Erythroblast (primary cell): ENCODE measurements around the gene DDI2.
"Not testable (repeated sequence)": the region's sequence is repeated elsewhere in the genome, so short reads cannot be mapped to it uniquely, and the experiment has no call there.

Experiments
- DNase-seq, 2 experiments: peaks; one replicate each; lab custom pipeline; 2025; lab: John Stamatoyannopoulos, UW
- GATA1 ChIP-seq: IDR thresholded peaks from 2 replicates; pipeline ENCODE4 v1.6.1; 2011; ENCODE audit warnings: low read depth, mild to moderate bottlenecking, control low read depth, low read length, moderate library complexity
- POLR2A ChIP-seq: IDR thresholded peaks from 2 replicates; pipeline ENCODE4 v1.6.1; 2011; ENCODE audit warnings: mild to moderate bottlenecking, low read length

DDI2 gene

DNA sequence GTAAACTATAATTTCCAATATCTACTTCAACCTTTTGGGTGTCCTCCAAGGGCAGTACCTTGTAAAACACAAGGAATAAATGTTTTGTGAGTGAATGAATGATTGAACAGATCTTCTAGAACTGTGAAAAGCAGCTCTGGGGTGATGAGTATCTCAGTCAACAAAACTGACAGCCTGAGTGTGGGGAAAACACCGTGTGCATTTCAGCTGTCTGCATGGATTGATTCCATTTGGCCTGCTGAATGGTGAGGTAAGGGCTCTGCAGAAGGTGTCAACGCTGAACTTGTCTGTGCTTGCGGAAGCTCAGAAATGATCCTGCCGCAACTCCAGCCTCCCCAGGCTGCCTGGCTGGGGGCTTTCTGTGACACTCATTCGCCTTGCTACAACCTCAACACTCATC lies 25.0 kb upstream of the DDI2 start:
- DNase-seq, result no peak
- TF ChIP-seq GATA1 (no peak), POLR2A (no peak)

- TF ChIP-seq GATA1 (no peak), POLR2A (no peak)
- no peak for DNase-seq
These were observed 21.2 kb upstream of the DDI2 start for GRCh38 chr1:15595809-15596617.

DNA sequence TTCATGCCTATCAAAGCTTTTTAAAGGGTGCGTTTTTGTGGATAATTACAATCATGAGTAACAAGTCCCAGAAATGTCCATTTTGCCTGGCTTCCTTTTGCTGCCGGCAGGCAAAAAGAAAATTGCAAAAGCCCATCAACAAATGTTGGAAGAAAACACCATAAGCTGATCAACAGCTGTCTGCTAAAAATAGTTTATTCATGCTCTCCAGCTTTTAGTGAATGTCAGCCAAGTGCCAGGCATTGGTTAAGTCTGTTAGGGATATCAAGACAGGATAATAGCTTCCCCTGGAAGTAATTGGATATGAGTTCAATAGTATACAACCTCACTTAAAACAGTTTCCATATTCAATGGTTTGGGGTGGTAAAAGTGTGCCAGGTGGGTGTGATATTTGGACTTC lies 18.8 kb upstream of the DDI2 start:
- DNase-seq, result no peak
- TF ChIP-seq POLR2A, result no peak
- TF ChIP-seq GATA1, result no peak

DNA sequence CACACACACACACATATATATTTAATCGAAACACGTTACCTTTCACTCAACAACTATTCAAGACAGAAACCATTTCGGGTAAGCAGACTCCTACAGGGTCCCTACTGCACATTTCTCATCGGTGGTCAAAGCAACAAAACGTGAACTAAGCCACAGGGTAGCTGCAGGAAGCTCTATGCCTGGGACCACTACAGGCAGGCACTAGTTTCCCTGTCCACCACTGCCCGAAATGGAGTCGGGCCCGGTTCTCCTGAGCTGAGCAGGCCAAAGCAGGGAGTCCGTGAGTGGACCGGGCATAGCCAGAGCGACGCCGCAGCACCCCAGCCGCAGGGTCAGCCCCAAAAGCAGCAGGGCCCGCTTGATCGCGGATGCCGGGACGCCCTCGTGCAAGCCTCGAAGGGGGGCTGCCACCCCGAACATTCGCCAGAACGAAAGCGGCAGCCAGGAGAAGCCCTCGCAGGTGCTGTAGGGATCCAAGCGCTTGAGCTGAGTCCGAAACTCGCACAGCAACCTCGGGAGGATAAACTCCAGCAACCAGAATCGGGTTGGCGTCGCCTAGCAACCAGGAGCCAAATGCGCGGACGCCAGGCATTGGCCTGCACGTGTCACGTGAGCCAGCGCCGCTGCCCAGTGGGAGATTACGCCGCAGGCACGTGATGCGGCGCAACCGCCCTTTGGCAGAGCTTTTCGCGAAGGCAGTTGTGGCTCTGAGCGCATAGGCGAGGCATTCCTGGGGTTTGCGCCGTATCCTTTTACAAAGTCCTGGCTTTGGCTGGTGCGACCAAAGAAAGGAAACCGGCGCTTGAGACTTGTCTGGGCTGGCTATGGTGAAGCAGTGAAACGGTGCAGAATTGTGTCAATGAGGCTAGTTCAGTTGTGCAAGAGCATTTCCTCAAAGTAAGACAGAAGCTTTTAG lies 13.9 kb upstream of the DDI2 start:
- peak; percentile 96 for DNase-seq
- peak; percentile 77 for TF ChIP-seq POLR2A
- no peak for TF ChIP-seq GATA1

GRCh38 chr1:15603966-15604282 lies 13.3 kb upstream of the DDI2 start:
- DNase-seq, result not testable (repeated sequence)

DNA sequence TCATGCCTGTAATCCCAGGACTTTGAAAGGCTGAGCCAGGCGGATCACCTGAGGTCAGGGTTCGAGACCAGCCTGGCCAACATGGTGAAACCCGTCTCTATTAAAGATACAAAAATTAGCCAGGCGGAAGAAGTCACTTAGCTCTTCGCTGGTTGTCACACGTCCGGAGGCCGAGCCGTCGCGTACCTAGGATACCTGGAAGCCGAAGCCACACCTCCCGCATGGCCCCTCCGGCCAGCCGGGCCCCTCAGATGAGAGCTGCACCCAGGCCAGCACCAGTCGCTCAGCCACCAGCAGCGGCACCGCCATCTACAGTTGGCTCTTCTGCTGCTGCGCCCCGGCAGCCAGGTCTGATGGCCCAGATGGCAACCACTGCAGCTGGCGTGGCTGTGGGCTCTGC lies 12.9 kb upstream of the DDI2 start:
- DNase-seq, result not testable (repeated sequence)

DNA sequence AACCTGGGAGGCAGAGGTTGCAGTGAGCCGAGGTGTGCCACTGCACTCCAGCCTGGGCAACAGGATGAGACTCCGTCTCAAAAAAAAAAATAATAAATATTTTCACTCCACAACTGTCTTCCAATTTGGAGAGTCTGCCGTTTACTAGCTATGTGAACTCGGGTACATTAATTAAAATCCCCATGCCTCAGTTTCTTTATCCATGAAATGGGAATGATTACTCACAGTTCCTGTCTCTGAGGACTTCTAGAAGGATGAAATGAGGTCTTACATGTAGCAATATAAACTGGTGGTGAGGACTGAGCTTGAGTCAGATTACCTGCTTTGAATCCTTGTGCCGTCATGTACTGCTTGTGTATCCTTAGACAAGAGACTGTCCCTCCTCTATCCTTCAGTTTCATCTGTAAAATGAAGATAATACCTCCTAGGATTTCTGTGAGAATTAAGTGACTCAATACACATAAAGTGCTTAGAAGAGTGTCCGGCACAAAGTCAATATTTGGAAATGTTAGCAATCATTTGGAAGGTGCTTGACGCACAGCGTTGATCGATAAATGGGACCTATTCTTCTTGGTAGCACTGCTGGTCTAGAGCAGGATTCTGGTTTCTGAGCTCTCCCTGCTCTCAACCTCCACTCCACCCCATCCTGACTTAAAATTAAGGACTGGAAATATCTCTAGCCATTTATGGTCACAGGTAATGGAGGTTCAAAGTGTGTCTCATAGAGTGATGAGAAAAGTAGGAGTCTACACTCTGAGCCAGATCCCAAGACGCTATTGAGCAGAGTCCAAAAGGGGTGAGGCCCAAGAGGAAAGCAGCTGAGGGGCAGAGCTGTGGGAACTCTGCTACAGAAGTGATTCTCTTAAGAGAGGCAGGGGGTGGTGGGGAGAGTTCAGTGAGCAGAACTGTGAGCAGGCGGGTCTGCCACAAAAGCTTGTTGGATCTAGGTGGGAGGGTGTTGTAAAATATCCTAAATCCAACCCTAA lies 11.6 kb upstream of the DDI2 start:
- no peak for TF ChIP-seq POLR2A
- TF ChIP-seq GATA1, result no peak
- DNase-seq, result no peak

- no peak for DNase-seq
- no peak for TF ChIP-seq POLR2A
- no peak for TF ChIP-seq GATA1
These were observed 7.6 kb upstream of the DDI2 start for GRCh38 chr1:15609631-15610030.

GRCh38 chr1:15610167-15610566 lies 7.1 kb upstream of the DDI2 start:
- DNase-seq, result no peak
- TF ChIP-seq POLR2A, result no peak
- no peak for TF ChIP-seq GATA1

DNA sequence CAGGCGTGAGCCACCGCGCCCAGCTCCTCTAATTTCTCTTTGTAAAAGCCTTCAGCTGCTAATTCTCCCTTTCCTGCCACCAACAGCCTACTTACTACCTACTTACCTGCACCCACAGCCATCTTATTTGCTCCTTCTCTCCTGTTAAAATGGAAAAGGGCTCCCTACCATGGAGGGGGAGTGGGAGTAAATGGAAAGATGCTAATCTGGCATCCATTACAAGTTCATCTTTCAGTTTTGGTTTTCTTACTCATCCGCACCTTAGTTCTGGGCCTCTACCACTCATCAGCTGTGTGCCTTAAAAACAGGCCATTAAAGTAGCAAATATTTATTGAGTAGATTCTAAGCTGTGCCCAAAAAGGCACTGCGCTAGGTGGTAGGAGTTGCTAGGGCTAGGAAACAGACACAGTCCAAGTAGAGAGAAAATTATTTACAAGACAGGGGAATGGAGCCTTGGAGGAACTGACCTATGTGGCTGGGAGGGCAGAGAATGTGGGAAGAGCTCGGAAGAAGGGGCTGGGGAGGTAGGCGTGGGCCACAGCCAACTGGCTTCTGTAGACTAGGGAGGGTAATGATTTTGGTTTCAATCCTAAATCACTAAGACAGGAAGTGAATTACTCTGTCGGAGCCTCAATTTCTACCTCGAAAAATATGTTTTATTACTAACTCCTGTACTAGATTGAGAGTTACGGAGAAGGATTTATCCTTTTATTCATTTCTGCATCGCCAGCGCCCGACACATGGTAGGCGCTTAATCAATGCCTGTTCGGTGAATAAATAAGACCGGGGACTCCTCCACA lies 685 bp upstream of the DDI2 start:
- DNase-seq, result no peak
- no peak for TF ChIP-seq GATA1

GRCh38 chr1:15618077-15618654 lies 908 bp downstream of the DDI2 start:
- DNase-seq, result peak; percentile 57 to 70
- TF ChIP-seq GATA1, result no peak
- no peak for TF ChIP-seq POLR2A

DNA sequence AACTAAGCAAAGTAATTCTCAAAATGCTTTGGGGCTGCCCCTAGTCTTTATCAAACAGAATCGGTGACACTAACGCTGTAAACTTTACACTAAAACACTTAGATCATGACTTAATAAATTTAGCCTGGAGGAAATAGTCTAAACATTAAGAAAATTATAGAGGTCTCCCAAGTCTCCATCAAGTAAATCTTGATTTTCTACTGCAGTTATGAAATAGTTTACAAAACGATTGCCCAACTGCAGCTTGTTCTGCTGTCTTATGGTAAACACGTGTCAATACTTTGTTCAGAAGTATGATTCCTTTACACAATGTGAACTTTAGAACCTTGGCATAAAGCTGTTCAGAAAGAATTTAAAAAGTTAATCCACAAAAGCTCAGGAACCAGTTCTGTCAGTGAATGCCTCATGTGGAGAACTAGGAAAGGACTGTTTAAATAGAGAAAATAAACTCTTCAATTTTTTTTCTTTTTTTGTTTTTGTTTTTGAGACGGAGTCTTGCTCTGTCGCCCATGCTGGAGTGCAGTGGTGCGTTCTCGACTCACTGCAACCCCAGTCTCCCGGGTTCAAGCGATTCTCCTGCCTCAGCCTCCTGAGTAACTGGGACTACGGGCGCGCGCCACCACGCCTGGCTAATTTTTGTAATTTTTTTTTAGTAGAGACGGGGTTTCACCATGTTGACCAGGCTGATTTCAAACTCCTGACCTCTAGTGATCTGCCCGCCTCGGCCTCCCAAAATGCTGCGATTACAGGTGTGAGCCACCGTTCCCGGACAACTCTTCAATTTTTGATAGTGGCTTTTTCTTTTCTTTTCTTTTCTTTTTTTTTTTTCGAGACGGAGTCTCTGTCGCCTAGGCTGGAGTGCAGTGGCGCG lies 1.6 kb downstream of the DDI2 start:
- peak; percentile 43 to 70 for DNase-seq
- no peak for TF ChIP-seq GATA1
- TF ChIP-seq POLR2A, result no peak
